HG03280 (cell line): Measurements from ENCODE around the gene SP3.

Source experiments
- ATAC-seq: cut with Tn5 transposase; IDR thresholded peaks from one replicate; pipeline ENCODE4 v1.9.1; 2021; ENCODE audit warnings: mild to moderate bottlenecking, moderate library complexity; ENCODE audit not compliant: unreplicated experiment

Gene SP3

DNA sequence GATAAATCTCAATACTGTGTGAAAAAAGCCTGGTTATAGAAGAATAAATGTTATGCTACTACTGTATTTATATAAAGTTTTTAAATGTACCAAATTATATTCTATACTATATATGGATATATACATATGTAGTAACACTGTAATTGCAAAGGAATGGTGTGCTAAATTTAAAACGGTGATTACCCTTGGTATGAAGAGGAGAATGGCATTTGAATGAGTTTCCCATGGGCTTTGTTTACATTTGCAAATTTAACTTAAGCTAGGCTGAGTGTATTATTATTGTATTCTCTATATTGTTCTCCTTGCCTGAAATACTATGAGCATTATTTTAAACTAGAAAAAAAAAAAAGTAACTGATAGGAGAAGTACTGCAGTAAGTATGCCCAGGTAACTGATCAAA lies 4.7 kb upstream of the SP3 start:
- ATAC-seq = no peak

DNA sequence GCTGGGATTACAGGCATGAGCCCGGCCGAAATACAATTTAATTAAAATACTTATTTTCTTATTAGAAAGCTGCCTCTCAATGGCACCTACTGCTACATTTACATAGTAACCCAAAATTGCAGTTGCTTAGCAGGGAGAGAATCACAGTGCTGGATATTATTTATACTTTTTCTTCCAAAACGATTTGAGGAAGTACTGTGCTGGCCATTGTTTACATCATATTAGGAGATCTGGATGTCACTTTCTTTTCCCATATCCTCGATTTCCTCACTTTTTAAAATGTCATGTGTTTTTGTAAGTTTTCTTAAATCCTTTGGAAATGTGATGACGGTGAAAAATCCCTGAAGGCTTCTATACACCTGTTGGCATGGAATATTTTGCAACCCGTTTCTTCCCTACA lies 3.4 kb upstream of the SP3 start:
- no peak for ATAC-seq

DNA sequence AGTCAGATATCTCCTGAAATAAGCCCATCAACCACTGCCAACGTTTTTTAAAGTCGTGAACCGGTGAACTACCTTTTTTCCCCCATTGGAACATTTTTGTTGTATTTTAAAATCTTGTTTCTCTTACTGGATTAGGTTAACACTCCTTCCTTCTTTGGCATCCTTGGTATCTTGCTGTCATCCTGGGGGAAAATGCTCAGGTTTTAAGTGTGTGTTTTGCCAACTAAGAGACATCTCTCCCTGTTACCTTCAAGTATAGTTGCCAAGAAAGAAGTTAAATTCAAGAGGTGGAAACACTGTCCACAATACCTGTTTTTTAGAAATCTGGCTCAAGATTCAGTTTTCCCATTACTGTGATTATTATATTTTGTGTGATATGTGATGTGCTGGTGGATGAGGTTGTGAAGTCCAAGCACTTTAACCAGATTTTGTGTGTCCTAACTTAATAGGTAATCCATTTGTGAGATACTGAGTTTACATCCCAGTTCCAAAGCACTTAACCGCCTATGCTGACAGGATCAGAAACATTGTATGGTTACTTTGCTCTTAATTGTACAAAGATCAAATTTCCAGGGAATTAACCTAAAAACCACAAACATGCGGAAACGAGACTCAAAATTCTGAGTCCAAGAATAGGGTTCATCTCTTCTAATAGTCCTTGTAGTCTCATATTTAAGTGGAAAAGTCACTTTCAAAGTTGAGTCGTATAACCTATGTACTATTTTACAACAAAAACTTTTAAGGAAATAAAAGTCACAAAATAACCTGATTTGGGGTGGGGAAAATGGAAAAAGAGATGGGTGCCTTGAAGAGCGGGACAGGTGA lies 1.3 kb upstream of the SP3 start:
- no peak for ATAC-seq

DNA sequence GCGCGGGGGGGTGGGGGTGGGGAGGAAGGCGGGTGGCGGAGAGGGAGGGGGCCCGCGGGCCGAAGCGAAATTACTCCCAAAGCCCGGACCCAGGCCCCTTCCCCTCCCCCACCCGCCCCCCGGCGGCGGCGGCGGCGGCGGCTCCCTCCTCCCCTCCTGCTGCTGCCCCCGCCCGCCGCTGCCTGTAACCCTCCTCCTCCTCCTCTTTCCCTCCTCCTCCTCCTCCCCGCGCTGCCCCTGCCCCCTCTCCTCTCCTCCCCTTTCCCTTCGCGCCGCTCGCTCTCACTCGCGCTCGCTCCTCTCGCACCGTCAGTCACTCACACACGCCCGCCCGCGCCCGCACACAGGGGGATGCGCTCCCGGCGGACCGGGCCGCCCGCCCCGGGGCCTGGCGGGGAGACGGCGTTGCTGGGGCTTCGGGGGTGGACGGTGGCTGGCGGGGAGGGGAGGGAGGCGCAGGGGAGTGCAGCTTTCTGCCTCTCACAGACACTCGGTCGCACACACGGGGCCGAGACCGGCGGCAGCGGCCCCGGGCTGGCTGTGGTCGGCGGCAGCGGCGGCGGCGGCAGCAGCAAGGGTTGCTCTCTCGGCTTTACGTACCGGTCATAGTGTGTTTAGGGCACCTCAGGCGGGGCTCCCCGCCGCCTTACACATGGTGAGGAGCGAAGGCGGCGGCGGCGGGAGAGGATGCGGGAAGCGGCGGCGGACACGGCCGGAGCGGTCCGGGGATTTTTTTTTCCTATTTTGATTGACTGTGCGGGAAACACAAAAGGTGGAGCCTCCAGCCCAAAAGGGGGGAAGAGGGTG lies 405 bp downstream of the SP3 start:
- peak; percentile 26 for ATAC-seq

DNA sequence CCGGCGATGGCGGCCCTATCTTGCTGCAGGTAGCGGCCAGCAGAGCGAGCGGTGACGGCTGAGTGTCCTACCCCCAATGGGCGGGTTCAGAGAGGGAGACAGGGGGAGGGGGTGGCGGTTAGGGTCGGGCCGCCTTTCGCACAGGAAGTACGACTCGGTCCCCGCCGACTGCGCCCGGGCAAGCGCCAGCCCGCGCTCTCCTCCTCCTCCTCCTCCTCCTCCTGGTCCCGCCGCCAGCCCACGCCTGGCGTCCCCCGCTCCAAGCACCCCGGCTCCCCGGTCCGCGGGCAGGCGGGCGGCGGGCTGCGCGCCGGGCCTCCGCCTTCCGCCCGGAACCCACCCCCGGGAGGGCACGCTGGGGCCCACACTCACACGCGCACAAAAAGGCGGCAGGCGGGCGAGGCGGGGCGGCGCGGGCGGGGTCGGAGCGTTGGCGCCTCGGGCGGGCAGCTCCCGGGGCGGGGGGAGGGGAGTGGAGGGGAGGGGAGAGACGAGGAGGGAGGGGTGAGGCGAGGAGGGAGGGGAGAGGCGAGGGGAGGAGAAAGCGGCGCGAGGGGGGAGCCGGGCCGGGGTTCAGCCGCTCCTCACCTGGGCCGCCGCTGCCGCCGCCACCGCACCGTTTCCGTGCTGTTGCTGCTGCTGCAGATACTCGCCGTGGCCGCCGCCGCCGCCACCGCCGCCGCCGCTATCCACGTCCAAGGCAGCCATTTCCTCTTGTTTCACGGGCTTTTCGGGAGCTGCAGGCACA lies 1.2 kb downstream of the SP3 start:
- peak; percentile 49 for ATAC-seq

DNA sequence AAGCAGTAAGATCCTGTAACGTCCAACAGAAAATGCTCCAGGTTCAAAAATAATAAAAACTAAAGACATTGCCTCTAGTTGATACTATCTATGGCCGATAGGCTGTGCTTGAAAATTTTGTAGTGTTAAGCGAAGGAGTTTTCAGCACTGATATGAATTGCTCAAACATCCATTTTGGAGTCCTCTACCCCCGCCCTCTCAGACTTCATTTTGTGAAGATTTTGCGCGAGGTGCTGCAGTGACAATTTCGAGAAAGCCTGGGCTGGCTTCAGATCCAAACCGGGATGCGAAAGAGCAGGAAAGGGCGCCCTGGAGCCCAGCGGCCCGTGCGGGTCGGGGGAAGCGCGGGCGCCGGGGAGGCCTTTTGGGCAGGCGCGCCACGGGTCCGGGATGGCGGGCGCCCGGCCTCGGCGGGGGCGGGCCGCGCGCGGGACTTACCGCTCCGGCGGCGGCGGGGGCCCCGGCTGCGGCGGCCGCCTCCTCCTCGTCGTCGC lies 1.8 kb downstream of the SP3 start:
- ATAC-seq = peak; percentile 24

DNA sequence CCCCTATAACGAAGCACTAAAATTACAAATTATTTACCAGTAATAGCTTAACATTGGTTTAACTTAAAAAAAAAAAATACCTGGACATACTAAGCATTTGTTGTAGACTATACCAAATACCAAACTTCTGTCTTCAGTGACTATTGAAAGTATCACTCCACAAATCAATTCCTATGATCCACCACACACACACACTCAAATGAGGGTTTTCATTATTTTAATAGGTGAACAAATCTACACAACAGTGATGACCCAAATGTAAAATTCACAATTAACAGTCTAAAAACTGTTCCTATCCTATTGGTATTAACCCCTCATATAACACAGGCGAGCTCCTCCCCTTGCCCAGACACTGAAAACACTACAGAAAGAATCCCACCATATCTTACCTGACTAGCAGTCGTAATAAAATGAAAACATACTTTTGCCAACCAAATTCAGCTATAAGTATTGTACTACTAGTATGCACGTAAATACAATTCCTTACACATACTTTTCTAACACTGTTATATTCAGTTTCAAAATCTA lies 2.5 kb downstream of the SP3 start:
- no peak for ATAC-seq

DNA sequence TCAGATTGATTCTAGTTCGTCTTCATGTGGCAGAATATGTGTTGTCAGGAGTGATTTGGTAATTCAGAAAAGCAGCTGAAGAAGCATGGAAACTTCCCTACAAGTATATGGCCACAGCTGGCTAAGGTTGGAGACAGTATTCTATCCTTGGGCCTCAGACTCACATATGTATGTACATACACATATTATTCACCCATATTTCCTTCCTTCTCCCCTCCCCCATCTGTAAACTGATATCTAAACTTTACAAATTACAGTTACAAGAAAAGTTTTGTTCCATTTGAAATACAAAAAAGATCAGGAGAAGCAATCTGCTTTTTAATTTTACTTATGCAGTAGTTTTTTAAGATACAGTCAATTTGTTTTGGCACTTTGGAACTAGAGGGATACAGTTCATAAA lies 3.1 kb downstream of the SP3 start:
- ATAC-seq = no peak

DNA sequence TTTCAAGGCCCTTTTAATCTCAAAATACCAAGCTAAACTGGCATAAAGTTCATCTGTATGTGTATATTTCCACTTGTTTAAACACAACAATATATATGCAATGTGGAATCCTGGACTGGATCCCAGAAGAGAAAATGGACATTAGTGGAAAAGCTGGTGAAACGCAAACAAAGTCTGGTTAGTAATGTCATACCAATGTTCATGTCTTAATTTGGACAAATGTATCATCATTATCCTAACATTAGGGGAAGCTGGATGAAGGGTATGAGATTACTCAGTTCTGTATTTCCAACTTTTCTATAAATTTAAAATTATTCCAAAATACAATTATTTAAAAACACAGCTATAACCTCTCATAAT lies 3.8 kb downstream of the SP3 start:
- no peak for ATAC-seq

DNA sequence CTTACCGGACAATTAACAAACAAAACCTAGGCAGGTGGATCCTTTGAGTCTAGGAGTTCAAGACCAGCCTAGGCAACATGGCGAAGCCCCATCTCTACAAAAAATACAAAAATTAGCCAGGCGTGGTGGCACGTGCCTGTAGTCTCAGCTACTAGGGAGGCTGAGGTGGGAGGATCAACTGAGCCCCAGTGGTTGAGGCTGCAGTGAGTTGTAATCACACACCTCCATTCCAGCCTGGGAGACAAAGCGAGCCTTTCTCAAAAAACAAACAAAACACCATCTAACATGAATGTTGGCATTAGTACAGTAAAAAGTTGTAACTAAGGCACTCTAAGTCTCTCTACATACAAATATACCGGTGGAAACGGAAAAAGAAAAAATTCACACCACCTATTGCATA lies 5.3 kb downstream of the SP3 start:
- ATAC-seq = no peak

DNA sequence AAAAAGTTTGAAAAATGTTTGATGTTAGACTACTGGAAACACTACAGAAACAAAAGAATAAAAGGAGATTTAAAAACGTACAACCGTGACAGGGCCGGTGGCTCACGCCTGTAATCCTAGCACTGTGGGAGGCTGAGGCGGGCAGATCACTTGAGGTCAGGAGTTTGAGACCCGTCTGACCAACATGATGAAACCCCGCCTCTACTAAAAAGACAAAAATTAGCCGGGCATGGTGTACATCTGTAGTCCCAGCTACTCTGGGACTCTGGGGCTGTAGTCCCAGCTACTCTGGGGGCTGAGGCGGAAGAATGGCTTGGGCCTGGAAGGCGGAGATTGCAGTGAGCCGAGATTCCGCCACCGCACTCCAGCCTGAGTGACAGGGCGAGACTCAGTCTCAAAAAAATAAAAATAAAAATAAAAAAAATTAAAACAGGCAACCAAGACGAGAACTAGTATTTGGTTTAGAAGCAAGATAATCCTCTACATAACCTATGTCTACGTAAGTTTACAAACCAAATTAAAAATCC lies 5.8 kb downstream of the SP3 start:
- no peak for ATAC-seq

DNA sequence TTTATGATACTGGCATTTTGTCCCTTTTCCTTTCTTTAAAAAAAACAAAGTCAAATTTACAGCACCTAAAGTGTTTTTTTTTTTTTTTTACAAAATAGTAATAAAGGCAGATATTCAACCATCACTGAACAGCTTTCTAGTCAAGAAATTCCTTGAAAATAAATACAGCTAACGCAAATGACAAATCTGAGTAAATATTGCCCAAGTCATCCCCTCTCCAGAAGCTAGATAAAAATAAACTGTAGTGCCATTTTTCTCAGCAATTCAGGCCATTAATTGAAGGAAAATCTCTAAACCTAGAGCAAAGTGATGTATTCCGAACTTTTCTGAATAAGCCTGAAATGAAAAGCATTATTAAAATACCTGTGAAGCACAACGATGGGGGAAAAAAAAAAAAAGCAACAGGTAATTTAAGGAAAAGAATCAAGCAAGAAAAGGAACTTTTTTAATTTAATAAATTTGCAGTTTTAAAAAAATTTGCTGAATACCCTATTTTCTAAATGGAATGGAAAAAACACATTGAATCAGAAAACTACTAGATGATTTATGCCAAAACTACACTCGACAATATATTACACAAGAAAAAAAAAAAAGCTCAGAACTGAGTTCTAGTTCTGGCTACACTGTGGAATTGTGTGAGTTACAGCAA lies 6.9 kb downstream of the SP3 start:
- ATAC-seq = no peak

DNA sequence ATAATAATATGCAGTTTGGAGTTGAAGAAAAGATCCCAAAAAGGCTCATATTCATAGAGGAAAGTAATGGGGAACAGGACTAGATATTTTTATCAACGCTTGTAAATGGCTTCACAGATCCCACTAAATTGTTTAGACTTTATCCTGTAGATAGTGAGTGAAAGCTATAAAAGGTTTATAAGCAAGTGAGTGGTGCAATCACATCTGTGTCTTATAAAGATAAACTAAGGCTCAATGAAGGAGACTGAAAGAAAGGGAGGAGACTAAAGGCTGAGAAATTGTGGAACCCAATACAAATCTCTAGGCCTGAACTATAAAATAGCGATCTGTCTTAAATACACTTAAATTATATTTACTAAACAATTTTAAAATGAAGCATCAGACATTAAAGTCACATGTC lies 7.7 kb downstream of the SP3 start:
- no peak for ATAC-seq

DNA sequence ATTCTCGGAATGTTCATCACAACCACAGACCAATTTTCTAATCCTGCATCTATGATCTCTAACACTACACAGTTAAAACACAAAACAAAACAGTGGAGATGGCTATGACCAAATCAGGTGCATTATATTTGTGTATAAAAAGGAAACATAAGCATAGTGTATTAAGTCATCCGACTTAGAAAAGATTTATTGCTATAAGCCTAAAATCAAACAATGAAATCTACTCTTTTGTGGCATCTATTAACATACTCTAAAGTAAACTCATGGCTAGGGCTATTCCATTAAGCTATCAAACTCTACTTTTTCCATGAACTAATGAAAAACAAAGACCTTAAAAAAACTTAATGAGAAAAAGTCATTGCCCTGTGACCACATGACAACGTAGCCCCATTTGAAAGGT lies 8.7 kb downstream of the SP3 start:
- ATAC-seq = no peak

DNA sequence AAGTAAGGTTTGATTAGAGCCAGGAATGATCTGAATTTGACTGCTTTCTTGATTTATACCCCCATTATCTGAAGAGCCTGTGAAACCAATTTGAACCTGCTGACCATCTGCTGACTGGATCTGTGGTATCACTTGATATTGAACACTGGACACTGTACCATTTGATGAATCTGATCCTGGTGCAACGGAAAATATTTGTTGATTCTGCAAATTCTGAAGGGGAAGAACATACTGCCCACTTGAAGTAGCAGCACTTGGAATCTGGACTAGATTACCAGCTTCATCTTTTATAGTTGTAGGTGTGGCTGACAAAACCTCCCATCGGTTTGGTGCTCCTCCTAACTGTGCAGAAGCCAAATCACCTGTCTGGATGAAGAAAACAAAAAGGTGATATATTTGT lies 9.3 kb downstream of the SP3 start:
- no peak for ATAC-seq

DNA sequence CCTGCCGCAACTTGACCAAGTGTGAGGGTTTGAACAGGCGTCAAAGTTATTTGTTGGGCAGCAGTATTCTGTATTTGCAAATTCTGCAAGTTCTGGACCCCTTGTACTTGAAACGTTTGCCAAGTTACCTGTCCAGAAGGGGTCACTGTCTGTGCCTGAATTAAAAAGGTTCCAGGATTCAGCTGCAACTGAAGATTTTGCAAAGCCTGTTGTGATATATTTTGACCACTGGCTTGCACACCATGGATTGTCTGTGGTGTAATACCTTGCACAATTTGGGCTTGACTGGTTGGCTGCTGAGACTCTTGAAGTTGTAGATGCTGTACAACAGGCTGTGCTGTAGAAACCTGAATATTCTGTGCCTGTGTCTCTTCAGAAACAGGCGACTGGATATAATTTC lies 10.2 kb downstream of the SP3 start:
- no peak for ATAC-seq

DNA sequence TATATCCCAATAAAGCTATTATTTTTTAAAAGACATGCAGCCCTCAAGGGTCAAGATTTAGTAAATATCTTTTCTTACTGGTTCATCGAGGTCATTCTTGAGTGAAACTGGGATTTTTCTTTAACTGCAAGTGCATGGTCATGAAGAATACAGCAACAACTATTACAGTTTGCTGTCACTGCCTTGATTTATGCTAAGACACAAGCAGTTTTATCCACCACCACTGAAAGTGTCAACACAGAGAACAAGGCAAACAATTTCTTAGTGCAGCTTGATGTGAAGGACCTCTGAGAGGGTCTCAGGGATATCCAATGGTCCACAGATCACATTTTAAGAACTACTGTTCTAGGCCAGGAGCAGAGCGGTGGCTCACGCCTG lies 12.1 kb downstream of the SP3 start:
- no peak for ATAC-seq

DNA sequence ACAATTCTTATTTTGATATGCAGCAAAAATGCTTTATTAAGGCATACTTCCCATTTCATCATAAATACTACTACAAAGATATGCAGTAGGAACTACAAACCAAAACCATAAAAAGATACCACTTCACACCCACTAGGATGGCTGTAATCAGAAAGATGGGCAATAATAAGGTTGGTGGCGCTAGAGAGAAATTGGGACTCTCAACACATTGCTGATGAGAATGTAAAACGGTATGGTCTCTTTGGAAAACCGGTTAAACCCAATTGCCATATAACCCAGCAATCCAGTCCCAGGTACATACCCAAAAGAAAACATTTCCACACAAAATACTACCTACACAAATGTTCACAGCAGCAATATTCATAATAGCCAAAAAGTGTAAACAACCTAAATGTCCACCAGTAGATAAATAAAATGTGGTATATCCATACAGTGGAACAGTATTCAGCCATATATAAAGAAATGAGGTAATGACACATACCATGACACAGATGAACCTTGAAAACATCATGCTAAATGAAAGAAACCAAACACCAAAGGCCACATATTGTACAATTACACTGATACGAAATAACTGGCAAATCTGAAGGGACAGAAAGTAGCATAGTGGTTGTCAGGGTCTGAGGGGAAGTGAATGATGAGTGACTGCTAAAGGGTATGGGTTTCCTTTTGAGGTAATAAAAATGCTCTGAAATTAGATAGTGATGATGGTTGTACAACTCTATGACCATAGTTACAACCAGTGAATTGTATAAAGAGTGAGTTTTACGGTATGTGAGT lies 12.7 kb downstream of the SP3 start:
- ATAC-seq = no peak

DNA sequence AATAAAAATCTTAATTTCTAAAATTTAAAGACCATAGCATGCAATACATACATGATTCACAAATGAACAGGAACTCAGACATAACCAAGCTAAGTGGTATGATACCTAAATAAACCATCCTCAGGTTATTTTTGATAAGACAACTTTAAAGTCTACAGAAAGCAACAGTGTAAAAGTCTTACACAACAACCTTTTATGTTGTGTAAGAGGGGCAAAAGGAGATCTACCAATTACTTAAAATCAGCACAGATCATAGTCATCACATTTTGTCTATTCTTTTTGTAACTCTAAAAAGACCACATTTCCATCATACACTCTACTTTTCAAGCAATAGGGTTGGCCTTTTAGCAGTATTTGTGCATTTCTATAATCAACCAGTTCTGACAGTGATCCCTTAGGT lies 16.3 kb downstream of the SP3 start:
- no peak for ATAC-seq

DNA sequence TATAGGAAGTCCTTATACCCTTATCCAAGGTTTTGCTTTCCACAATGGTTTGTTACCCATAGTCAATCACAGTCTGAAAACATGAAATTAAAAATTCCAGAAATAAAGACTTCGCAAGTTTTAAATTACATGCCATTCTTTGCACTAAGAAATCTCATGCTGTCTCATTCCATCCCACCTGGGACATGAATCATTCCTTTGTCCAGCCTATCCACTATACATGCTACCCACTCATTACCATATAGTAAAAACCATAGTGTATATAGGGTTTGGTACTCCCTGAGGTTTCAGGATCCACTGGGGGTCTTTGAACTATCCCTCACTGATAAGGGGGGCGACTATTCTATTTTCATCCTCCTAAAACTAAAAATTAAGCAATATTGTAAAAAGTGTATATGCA lies 17.0 kb downstream of the SP3 start:
- no peak for ATAC-seq
